ENCODE data around the gene PICK1.

The PICK1 gene

DNA sequence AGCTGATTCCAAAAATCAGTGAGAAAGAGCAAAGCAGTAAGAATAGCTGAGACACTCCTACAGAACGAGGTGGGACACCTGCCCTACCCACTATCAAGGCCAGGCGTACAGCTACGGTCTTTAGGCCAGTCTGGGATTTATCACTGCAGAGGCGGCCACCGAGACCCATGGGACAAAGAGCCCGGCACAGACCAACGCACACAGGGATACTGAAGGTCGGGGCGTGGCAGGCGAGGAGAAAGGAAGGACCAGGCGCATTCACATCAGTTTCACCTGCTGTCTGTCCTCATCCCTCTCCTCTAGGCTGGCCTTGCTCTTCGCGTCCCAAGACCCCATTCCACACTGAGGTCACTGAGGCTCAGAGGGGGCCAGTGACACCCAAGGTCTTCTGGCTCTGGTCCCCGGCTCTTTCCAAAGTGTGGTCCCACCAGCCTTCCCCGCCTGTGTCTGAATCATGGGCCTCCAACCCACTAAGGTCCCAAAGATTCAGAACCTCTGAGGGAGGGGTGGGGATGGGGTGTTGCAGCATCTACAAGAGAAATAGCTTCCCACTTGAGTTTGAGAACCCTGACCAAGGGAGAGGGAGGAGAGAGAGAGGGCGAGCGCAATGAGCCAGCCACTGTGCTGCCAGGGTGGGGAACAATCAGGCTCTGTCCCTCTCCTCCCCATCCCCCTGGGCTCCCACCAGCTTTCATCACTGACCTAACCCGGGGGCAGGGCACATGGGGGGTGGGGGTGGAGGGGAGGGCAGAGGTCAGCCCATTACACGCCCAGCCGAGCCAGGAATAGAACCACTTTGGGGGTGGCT is 7.2 kb upstream of the PICK1 start:
- DNase-seq (ENCODE audit: low read depth), result no peak

DNA sequence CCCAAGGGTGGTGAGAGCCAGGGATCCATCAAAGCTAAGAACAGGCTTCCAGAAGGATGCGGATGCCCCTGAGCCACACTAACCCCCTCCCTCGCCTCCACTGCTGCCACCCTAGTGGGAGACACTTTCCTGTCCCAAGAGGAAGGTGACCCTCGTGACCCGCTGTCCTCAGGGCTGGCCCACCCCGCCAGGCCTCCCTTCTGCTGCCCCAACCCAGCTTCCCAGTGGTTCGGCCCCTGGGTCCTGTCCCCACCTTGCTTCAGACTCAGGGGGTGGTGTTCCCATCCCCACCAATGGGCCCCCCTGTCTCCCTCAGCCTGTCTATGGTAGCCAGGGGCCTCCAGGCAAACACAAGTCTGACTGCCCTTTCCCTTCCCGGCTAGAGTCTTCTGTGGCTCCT is 6.5 kb upstream of the PICK1 start:
- no peak for DNase-seq (ENCODE audit: low read depth)

GRCh38 chr22:38051261-38051660 is 5.9 kb upstream of the PICK1 start:
- DNase-seq (ENCODE audit: low read depth), result no peak

DNA sequence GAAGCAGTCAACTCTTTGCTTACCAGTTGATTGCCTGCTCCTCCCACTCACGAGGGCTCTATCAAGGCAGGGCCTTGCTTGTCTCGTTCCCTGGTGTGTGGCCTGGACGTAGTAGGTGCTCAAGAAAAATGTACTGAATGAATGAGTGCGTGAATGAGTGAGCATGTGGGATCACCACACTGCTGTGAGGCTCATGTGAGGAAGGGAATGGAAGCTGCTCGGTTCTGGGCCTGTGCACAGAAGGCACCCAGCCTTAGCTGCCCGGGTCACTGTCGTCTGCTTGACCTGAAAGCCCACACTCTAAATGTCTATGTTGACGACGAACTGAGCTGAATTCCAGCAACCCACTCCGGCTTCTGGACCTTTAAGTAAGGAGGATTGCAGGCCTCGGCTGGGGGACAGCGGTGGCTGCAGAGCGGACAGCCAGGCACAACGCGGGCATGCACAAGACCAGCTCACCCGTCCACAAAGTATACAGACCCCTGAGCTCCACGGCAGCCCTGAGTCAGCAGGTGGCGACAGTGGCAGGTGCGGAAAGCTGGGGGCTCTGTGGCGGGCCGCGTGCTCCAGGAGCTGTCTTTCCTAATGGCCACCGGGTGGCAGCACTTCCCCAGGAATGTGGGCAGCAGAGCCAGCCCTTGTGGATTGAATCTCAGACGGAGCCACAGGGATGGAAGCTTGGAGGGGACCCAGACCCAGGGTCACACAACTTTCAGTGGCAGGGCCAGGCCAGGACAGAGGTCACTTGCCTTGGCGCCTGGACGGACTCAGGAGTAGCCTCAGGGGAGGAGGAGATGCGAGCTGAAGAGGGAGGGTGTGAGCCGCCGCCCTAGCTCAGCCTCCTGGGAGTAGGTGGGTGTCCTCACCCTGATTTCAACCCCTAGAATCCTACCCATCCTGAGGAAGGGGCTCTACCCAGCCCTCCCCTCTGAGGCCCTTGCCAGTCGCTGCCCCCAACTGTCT is 5.0 kb upstream of the PICK1 start:
- peak; percentile 69 for DNase-seq (ENCODE audit: low read depth)

- DNase-seq (ENCODE audit: low read depth), result no peak
Measured at GRCh38 chr22:38062791-38063190, 5.6 kb downstream of the PICK1 start.

DNA sequence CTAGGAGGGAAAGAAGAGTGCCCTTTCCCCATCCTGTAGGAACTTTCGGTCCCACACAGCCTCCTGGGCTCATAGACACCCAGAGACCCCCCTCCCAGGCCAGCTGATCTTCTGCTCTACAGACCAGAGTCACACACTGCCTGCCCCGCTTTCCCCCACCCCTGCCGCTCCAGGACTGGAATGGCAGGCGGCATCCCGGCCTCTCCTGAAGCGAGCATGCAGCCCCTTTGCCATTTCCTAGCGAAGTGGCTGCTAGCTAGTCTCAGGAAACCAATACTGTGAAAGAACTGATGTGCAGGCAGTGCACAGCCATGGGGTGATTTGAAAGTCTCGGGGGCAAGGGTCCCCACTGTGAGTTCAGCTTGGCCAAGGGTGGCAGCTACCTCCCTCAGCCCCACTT is 8.3 kb downstream of the PICK1 start:
- no peak for DNase-seq (ENCODE audit: low read depth)

DNA sequence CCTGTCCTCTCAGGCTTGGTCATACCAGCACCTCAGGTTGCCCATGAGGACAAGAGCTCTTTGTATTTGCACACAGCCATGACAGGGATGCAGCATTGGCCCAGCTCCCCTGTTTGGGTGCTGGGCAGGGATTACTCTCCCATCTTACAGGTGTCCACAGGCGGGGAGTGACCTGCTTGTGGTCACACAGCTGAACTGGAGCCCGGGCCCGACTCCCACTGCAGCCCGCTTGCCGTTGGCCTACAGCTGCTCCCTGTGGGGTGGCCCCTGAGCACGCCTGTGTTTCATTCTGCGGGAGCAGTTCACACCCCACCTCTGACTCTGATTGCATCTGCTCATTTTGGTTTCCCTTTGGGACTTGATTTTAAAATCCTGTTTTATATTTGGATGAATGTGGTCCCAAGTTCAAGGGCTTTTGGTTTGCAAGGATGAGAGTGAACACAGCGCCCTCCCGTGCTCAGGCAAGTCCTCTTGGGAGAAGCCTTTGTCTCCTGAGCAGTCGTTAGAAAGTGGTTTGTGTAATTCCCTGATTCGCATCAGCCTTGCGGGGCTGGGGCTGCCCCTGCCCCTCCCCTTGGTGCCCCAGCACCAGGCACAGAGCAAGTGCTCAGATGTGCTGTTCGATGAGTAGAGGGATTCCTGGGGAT is 9.3 kb downstream of the PICK1 start:
- DNase-seq (ENCODE audit: low read depth), result no peak

GRCh38 chr22:38067028-38067415 is 9.8 kb downstream of the PICK1 start:
- DNase-seq (ENCODE audit: low read depth), result no peak

DNA sequence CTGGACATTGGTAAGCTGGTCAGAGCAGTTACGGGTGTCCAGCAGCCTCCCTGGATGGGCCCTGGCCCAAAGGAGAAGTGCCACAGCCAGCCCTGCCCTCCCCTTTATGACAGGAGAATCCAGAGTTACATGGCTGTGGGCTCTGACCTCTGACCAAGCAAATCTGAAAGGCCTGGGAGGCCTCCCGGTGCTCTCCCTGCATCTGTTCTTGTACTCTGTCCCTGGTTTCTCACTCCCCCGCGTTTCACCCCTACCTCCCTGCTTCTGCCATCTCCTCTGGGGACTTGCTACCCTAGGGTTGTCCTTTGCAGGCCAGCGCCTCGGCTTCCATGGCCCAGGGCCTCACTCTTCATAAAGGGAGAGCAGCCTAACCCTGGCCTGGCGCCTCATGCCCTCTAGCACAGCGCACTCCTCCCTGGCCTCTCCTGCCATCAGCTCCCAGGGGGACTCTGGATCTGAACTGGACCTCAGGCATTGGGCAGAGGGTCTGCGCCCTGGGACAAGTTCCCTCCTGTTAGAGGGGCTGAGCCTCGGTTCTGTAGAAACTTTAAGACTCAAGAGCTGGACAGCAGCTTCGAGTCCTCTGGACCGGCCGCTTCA is 10.7 kb downstream of the PICK1 start:
- no peak for DNase-seq (ENCODE audit: low read depth)

GRCh38 chr22:38068641-38069371 is 11.6 kb downstream of the PICK1 start:
- no peak for DNase-seq (ENCODE audit: low read depth)

GRCh38 chr22:38069372-38070249 is 12.4 kb downstream of the PICK1 start:
- DNase-seq (ENCODE audit: low read depth), result no peak

GRCh38 chr22:38070250-38070921 is 13.2 kb downstream of the PICK1 start:
- DNase-seq (ENCODE audit: low read depth), result no peak

GRCh38 chr22:38071421-38072321 is 14.5 kb downstream of the PICK1 start:
- DNase-seq (ENCODE audit: low read depth), result no peak

GRCh38 chr22:38072322-38073149 is 15.3 kb downstream of the PICK1 start:
- DNase-seq (ENCODE audit: low read depth), result no peak

GRCh38 chr22:38073150-38074130 is 16.2 kb downstream of the PICK1 start:
- DNase-seq (ENCODE audit: low read depth), result no peak

Measured in activated T-cell treated with anti-CD3 and anti-CD28 coated beads for 1 hour (primary cell).